GM10266 (cell line): ENCODE data around the gene TSPAN4.

ENCODE experiments used
- DNase-seq: peaks from one replicate; pipeline ENCODE4 v3.0.0; 2012; ENCODE audit errors: extremely low spot score
- TF ChIP-seq, protein P1 (sequence below): IDR thresholded peaks from 2 replicates; pipeline ENCODE4 v1.5.1; 2012; ENCODE audit warnings: mild to moderate bottlenecking, low read depth; ENCODE audit not compliant: control insufficient read depth, insufficient read depth; ENCODE audit errors: missing control alignments

The TSPAN4 gene

DNA sequence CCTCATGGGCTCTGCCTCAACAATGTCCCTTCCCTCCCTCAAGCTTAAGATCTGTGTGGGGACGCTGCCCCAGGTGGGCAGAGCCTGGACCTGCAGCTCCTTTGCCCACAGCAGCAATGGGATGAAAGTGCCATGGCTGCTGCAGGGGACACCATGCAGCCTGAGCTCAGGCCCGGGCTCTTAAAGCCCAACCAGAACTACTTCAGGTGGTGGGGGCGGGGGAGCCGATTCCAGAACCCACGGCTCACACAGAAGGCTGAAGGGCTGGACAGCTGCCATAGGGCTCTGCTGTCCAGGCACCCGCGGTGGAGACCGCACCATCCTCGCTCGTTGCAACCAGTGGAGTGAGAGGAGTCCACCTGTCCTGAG, 55.5 kb downstream of the TSPAN4 start:
- no peak for DNase-seq
- TF ChIP-seq, protein P1, sequence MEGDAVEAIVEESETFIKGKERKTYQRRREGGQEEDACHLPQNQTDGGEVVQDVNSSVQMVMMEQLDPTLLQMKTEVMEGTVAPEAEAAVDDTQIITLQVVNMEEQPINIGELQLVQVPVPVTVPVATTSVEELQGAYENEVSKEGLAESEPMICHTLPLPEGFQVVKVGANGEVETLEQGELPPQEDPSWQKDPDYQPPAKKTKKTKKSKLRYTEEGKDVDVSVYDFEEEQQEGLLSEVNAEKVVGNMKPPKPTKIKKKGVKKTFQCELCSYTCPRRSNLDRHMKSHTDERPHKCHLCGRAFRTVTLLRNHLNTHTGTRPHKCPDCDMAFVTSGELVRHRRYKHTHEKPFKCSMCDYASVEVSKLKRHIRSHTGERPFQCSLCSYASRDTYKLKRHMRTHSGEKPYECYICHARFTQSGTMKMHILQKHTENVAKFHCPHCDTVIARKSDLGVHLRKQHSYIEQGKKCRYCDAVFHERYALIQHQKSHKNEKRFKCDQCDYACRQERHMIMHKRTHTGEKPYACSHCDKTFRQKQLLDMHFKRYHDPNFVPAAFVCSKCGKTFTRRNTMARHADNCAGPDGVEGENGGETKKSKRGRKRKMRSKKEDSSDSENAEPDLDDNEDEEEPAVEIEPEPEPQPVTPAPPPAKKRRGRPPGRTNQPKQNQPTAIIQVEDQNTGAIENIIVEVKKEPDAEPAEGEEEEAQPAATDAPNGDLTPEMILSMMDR: no peak

GRCh38 chr11:898540-899190, 56.0 kb downstream of the TSPAN4 start:
- DNase-seq: no peak
- TF ChIP-seq, protein P1: peak; percentile 10

DNA sequence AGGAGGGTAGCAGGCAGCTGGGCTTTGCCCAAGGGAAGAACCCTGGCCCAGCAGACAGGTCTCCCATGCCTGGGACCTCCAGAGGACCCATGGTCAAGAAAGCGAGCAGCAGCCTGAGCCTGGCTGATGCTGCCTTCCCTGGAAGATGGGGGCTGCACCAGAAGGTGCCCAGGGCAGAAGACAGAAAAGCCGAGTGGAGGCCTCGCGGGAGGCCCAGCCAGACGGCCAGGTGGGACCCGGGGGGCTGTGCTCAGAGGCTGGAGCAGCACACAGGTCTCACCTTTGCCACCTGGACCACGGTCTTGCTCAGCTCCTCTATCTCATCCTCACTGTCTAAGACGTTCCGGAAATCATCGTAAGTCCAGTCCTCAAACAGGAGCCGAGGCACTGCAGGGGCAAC, 57.1 kb downstream of the TSPAN4 start:
- DNase-seq: no peak
- TF ChIP-seq, protein P1: no peak

DNA sequence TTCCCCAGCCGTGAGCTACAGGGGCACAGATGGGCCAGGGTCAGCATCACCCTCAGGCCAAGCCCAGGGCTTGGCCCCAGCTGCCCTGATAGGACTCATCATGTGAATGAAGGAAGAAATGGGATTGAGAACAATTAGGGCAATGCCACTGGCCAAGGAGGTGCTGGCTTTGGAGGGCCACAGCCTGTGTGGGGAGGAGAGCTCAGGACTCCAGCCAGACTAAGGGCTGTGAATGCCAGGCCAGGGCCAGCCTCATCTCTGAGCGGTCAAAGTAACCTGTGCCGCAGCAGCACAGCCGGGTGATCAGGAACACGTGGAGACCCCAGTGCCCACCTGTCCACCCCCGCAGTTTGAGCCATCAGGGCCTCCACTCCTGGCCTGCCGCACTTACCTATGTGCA, 57.9 kb downstream of the TSPAN4 start:
- DNase-seq: no peak
- TF ChIP-seq, protein P1: no peak

- TF ChIP-seq, protein P1: no peak
- DNase-seq: no peak
These were observed 58.9 kb downstream of the TSPAN4 start for GRCh38 chr11:901452-902061.

- no peak for DNase-seq
- TF ChIP-seq, protein P1: no peak
These were observed 61.7 kb downstream of the TSPAN4 start for GRCh38 chr11:904380-904779.

- no peak for DNase-seq
- TF ChIP-seq, protein P1: no peak
These were observed 63.3 kb downstream of the TSPAN4 start for GRCh38 chr11:905952-906351.
